Stimulated activated CD4-positive, alpha-beta T cell treated with anti-CD3 and anti-CD28 coated beads, Interleukin-15, amount 100 ng/mL, for 48 hours (primary cell): Measurements from ENCODE around the gene CTF1.

ENCODE experiments used
- DNase-seq, 2 donors: peaks; one replicate each; pipeline ENCODE4 v3.0.0-alpha.2; 2020; ENCODE audit warnings: low read depth in 2 of 2

CTF1 gene

DNA sequence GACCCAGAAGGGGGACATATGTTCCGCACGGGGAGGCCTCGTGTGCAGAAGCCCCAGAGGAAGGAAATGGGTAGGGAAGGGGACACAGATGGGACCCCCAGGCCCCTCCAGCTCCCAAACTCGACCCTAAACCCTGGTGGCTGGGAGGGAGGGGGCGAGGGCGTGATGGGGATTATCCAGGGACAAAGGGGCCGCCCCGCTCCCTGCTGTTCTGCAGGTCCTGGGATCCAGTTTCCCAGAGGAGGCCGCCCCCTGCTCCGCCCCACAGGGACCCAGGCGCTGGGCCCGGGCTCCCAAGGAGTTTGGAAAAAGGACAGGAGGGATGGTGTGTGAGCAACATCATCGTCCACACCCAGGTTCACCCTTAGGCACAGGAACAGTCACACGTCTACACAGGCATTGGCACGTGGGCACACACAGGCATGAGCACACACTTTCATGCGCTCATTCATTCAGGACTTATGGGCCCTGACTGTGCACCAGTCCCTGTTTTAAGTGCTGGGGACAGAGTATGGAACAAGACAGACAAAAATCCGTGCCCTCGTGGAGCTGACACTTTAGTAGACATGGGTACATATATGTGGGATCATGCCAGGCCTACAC is 14.1 kb downstream of the CTF1 start:
- DNase-seq: no peak

DNA sequence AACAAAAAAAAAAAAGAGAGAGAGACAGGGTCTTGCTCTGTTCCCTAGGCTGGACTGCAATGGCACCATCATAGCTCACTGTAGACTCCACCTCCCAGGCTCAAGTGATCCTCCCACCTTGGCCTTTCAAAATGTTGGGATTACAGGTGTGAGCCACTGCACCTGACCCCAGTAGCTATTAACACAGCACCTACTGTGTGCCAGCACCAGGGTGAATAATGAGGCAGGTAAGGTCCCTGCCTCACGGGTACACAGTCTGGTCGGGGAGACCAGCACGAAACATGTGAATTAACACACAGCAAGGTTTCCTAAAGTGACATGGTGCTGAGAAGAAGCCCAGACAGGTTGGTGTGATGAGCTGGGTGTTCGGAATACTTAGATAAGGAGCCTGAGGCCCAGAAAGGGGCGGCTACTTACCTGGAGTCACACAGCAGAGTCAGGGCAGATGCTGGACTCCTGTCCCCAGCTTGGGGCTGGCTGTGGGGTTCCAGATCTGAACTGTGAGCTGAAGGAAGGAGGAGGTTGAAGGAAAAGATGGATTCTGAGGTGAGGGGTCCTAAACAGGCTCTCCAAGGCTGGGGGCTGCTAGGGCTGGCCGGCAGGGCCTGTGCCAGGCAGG is 16.5 kb downstream of the CTF1 start:
- DNase-seq: no peak

DNA sequence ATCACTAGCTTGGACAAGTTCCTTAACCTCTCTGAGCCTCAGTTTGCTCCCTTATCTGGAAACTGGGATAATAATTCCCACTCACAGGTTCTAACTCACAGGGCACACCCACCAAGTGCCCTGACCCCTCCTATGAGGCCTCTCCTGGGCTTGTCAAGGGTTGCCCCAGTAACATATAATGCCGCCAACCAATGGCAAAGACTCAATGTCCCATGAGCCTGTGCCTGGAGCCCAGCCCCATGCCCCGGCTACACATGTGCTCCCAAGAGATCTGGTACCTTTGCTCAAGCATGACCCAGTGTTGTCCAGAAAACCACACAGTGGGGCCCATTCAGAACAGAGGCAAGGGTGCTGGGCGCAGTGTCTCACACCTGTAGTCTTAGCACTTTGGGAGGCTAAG is 18.4 kb downstream of the CTF1 start:
- no peak for DNase-seq

DNA sequence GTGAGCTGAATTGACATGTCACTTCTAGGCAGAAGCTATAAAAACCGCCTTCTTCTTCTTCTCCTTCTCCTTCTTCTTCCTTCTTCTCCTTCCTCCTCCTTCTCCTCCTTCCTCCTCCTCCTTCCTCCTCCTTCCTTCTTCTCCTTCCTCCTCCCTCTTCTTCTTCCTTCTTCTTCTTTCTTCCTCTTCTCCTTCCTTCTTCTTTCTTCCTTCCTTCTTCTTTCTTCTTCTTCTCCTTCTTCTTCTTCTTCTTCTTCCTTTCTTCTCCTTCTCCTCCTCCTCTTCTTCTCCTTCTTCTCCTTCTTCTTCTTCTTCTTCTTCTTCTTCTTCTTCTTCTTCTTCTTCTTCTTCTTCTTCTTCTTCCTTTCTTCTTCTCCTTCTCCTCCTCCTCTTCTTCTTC is 22.2 kb downstream of the CTF1 start:
- DNase-seq: no peak

DNA sequence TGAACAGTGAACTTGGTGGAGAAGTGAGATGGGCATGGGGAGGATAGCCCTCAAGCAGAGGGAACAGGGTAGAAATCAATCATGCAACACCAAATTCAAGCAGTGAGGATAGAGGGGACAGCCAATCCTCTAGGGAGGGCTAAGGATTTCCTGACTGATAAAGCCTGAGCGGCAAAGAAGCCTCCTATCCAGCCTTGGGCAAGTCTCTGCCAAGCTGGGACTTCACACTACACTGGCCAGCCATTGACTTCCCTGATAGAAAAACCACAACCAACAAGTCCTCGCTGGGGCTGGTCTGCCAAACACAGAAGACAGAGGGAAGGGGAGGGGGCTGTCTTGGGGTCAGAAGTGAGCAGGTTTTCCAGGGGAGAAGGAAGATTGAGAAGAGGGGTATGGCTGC is 24.5 kb downstream of the CTF1 start:
- no peak for DNase-seq

DNA sequence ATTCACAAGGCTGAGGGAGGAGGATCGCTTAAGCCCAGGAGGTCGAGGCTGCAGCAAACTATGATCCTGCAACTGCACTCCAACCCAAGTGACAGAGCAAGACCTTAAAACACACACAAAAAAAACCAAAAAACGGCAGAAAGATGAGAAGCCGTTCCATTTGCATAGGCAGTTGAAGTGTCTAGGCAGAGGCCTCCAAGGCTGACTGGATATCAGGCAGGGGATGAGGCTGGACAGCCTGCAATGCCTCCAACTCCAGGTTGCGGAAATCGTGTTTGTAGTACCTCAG is 25.0 kb downstream of the CTF1 start:
- DNase-seq: no peak

DNA sequence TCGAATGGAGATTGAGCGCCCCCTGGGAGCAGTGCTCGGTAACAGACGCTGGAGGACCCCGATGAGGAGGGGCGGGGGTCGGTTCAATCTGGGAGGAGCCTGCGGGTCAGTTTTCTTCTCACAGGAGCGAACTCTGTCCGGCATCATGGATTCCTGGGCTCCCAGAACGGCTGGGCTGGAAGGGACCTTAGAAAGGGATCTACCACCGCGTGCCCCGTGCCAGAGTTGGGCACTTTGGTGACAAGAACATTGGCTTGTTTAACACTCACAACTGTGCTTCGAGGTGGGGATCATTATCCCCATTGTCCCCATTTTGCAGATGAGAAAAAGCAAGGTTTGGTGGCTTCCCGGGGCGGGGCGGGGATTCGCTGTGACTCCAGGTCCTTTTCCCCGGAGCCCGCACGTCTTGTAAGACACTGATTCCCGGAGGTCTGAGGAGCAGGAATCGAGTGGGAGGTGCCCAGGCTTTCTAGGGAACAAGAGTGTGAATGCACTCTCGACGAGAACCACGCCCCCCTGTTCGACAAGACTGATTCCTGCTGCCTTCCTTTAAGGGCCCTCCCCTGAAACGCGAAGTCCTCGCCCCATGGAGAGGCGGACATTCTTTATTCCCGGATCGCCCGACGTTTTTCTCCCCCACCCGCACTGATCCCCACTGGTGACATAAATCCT is 25.5 kb downstream of the CTF1 start:
- peak; percentile 77 to 86 for DNase-seq

DNA sequence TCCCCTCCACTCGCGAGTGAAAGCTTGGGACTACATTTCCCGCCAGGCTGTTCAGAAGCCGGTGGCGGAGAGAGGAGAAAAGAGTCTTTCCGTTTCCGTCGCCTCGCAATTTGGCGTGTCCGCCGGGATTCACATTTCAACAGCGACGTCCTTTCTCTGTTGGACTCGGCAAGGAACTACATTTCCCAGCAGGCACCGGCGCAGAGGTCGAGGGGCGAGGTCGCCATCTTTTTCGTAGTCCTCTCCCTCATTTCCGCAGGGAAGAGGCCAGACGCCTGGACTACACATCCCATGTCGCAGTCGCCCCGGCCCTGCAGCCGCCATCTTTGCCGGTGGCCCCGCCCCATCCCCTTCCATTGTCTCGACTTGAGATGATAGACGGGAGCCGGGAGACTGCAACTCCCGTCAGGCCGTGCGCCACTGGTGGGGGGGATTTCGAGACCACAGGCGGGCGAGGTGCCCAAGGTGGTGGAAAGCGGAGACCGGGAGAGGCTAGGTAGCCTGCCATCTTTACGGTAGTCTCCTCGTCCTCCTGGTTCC is 26.1 kb downstream of the CTF1 start:
- DNase-seq: peak; percentile 100

DNA sequence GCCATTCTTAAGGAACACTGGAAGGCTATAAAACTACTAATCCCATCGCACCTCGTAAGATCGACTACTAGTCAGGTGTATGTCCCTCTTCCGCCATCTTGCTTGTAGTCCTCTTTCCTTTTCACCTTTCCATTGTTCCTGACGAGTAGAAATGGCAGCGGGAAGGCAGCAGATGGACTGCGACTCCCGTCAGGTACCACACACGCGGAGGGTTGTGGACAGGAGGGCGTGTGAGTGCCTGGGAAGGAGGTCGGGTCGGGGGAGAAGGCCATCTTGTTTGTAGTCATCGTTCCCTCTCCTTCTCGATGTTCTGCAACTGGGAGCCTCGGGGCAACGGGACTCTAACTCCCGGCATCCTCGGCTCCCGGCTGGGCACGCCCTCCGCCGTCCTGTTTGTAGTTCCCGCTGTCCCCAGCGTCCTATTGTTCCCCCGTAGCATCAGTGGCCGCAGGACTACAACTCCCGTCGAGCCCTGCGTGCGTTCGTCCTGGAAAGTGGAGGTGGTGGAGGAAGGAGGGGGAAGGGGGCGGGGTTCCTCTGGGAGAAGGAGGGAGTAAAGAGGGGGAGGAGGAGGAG is 26.6 kb downstream of the CTF1 start:
- DNase-seq: peak; percentile 93 to 96

DNA sequence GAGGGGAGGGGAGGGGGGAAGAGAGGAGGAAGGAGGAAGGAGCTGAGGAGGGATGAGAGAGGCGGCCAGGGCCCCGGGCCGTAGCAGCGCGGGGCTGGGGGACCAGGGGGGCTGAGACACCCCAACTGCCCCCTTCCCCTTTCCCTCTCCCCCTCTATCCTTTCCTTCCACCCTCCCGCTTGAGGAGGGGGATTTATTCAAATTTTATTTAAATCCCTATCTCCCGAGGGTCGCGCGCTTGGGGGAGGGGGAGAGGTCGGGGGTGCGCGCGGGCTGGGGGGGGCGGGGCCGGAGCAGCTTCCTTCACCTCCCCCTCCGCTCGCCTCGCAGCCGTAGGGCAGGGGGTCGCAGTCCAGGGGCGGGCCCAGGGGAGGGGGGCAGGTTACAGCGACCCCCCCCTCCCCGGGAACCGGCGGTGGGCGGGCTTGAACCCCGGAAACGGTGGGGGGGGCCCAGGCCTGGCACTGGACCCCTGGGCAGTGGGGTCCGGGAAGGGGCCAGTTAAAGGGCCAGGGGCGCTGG is 27.2 kb downstream of the CTF1 start, which contains the start of gene FBXL19:
Gene FBXL19, plus strand, starts transcription at position 19 of the 522 bp plus-strand sequence. CDS start 2,183 bp downstream, outside the sequence.
- no peak for DNase-seq

DNA sequence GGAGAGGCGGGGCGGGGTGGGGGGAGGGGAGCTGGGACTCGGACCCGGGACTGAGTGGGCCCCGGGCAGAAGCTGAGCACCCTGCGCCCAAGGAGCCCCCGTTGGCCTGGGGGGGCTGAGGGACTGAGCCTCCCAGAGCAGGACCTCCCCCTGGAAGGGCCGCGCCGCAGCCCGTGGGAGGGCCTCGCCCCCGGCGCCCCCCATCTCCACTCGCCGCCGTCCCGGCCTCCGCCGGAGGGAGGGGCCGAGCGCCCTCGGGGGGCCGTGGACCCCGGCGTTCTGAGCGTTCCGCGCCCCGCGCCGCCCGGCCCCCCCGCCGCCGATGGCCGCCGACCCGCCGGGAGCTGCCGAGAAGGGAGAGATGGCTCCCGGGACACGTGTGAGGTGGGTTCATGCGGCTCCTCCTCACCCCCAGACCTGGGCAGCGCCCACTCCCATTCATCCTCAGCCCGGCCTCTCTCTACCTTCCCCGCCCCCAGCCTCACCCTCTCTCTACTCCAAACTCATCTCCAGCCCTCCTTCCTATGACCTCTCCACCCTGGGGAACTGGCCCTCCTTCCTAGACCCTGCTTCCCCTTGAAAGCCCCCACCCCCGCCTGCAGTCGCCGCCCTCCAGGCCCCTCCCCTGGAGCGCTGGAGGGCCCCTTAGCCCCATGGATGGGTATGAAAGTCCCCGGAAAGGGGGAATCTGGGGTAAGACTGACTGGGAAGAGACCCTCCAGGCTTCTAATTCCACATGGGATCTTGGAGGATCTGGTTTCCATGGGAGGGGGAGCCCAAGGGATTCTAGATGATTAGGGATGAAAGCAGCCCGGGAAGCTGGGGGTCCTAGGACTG is 27.9 kb downstream of the CTF1 start:
- no peak for DNase-seq

DNA sequence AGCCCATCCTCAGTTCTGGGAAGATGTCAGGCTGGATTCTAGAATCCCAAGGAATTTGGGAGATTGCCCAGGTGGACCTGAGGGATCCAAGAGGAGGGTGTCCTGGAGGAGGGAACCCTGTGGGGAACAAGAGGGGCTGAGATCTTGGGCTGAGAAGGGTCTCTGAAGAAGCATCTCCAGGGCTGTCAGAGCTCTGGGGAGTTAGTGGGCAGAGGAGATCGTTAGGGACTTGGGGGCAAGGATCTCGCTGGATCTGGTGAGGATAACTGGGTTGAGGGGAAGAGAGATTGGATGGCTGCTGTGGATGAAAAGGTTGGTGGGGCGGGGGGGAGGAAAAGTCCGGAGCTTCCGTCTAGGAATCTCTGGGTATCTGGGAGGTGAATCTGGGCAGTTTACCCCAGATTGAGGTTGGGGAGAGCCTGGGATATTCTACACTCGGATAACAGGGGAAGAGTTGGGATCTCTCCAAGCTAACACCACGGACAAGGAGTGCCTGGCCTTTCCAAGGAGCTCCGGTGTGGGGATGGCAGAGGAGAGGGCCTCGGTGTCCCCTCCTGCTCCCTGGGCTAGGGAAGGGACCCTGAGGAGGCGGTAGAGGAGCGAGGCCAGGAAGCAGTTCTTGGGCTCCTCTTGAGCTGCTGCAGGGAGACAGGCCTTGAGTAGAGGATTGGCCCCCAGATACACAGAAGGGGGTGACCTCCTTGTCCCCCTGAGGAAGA is 28.7 kb downstream of the CTF1 start:
- DNase-seq: no peak

DNA sequence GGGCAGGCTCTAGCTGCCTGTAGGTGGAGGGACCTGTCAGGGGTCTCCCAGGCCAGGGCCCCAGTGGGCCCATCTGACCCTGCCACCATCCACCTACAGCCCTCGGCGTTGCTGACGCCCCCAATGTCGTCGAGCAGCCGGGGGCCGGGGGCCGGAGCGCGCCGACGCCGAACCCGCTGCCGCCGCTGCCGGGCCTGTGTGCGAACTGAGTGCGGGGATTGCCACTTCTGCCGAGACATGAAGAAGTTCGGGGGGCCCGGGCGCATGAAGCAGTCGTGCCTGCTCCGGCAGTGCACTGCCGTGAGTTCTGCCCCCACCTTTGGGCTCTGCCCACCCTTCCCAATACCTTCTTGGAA is 29.2 kb downstream of the CTF1 start:
- DNase-seq: no peak

DNA sequence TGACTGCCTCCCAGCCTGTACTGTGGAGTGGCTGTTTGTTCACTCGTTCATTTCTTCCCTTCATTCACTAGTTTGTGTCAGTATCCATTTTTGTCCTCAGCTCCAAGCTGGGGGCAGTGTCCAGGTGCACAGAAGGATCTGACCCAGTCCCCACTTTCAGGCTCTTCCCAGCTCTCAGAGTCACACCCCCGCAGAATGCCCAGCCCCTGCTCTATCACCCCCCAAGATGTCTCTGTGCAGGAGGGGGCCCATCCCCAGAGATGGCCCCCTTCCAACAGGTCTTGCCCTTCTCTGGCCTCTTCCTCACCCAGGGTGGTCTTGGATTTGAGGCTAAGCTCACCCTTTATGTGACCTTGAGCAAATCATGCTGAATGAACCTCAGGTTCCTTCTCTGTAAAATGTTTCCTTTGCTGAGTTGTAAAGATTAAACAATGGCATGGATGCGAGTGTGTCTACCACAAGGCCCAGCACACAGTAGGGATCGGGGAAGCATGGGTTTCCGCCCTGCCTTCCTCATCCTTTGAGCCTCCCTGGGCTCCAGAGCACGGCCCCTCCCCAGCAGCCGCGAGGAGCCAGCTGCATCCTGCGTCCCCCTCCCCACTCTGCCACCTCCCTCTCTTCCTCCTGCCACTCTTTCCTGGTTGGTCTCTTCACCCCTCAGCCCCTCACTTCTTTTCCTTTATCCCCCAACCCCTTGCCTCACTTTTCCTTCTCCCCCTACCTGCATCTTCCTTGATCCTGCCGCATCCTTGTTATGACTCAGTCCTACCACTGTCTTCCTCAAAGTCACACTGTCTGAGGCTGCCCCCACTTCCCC is 29.8 kb downstream of the CTF1 start:
- no peak for DNase-seq

DNA sequence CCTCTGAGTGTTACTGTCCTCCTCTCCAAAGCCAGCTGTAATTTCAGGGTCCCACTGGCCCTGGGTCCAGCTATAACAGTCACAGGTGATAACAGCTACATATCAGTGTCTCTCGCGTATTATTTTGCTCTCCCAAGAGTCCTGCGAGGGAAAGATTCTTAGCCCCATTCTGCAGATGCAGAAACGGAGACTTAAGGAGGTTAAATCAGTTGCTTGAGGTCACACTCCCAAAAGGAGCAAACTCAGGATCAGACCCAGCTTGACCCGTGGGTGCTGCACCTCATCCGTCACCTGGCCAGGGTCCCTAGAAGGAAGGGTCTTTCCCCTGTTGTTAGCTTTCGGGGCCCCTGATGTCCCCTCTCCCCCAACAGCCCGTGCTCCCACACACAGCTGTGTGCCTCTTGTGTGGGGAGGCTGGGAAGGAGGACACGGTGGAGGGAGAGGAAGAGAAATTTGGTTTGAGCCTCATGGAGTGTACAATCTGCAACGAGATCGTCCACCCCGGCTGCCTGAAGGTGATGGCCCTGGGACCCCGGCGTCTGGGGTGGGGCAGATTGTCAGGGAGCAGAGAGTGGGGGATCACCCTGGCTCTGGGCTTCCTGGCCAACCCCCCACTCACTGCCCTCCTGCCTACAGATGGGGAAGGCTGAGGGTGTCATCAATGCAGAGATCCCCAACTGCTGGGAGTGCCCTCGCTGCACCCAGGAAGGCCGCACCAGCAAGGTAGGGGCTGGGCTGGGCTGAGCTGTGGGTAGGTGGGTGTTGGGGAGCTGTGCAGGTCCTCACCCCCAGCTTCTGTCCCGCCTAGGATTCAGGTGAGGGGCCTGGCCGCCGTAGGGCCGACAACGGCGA is 30.7 kb downstream of the CTF1 start:
- no peak for DNase-seq

DNA sequence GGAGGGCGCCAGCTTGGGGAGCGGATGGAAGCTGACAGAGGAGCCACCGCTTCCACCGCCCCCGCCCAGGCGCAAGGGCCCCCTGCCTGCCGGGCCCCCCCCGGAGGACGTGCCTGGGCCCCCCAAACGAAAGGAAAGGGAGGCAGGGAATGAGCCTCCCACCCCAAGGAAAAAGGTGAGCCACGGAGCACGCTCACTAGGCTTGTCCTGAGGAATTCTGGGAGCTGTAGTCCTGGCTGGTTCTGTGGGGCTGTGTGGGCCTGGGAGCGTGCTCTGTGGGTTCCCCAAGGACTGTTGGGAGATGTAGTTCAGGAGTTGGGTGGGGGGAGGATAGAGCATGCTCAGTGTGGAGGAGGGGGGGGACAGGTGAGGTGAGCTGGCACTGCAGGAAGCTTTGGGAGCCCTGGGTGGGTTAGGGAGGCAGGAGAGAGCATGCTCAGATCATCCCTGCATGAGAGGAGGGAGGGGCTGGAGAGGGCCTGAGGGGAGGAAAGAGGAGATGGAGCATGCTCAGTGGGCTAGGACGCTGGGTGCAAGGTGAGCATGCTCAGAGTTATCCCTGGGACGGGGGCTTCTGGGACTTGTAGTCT is 31.5 kb downstream of the CTF1 start:
- no peak for DNase-seq

DNA sequence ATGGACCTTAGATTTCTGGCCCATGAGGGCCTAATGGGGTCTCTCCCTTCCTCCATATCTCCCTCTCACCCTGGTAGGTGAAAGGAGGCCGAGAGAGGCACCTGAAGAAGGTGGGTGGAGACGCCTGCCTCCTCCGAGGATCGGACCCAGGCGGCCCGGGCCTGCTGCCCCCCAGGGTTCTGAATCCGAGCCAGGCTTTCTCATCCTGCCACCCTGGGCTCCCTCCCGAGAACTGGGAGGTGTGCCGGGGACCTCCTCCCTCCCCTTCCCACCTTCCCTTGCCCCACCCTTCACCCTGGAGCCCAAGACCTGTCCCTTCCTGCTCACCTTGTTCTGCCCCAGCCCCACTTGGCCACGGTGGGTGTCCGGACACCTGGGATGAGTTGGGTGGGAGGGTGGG is 32.0 kb downstream of the CTF1 start:
- no peak for DNase-seq

DNA sequence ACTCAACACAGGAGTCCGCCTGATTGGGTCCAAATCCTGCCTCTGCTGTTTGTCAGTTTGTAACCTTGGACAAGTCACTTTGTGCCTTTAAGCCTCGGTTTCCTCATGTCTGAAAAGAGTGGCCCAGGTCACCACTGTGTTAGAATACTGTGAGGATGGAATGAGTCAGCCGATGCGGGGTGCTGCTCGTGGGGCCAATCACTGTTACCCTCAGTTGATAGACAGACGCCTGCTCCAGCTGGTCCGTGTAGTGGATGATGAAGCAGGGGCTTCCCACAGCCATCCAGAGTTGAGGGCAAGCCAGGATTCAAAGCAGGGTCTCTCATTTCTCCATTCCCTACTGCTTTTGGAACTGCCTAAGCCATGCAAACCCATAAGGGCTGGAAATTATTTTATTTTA is 32.8 kb downstream of the CTF1 start:
- DNase-seq: no peak

DNA sequence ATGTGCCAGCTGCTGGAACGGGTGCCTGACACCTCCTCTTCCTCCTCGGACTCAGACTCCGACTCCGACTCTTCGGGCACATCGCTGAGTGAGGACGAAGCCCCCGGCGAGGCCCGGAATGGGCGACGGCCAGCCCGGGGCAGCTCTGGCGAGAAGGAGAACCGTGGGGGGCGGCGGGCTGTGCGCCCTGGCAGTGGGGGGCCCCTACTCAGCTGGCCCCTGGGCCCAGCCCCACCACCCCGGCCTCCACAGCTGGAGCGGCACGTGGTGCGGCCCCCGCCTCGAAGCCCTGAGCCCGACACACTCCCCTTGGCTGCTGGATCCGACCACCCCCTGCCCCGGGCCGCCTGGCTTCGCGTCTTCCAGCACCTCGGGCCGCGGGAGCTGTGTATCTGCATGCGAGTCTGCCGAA is 33.8 kb downstream of the CTF1 start:
- DNase-seq: no peak
